Right lobe of liver (tissue), 6 donors: Measurements from ENCODE around the gene APP. TPM values are rescaled to one million over a fixed set of nuclear protein-coding genes. Genes with fewer than 3 reads are reported as not detected.

Source experiments
- ATAC-seq, 4 donors: fragments of 200-7000 bp; cut with Tn5 transposase; one replicate each; pipeline ENCODE4 v1.9.1; 2020; ENCODE audit warnings: mild to moderate bottlenecking in 4 of 4, moderate library complexity in 4 of 4
- DNase-seq, 3 donors: peaks; one replicate each; pipeline ENCODE4 v3.0.0-alpha.2; 2020
- H3K27ac ChIP-seq, 3 donors: fragments of 200-600 bp; one replicate each; pipeline ENCODE4 v1.8.0; 2022
- H3K27me3 ChIP-seq, 2 donors: fragments of 200-600 bp; one replicate each; pipeline ENCODE4 v1.8.0; 2022
- H3K36me3 ChIP-seq, 4 donors: fragments of 200-600 bp; sonication (generic) in 1 of 4; one replicate each; pipeline versions ENCODE4 v1.5.1 to v1.8.0; 2017 to 2022; ENCODE audit warnings: control low read depth in 1 of 4
- H3K4me1 ChIP-seq, 4 donors: fragments of 200-600 bp; sonication (generic) in 1 of 4; one replicate each; pipeline versions ENCODE4 v1.5.1 to v1.8.0; 2017 to 2022; ENCODE audit warnings: control low read depth in 1 of 4
- H3K4me3 ChIP-seq, 3 donors: fragments of 200-600 bp; one replicate each; pipeline ENCODE4 v1.8.0; 2022
- H3K9me3 ChIP-seq, 4 donors: fragments of 200-600 bp; sonication (generic) in 1 of 4; one replicate each; pipeline versions ENCODE4 v1.5.1 to v1.8.0; 2017 to 2022; ENCODE audit warnings: control low read depth in 1 of 4
- CTCF ChIP-seq, 4 donors: fragments of 200-600 bp in 3 of 4; fragments of 450-650 bp in 1 of 4; IDR thresholded peaks; one replicate each; pipeline versions ENCODE4 v1.5.1 to v1.8.0; 2016 to 2022; ENCODE audit warnings: antibody characterized with exemption in 4 of 4, mild to moderate bottlenecking in 2 of 4
- POLR2A ChIP-seq: fragments of 450-650 bp; IDR thresholded peaks from one replicate; pipeline ENCODE4 v1.6.1; 2017; ENCODE audit warnings: antibody characterized with exemption, mild to moderate bottlenecking
- WGBS: methylation state at CpG from one replicate; pipeline ENCODE4 v1.1.6; 2018; ENCODE audit warnings: low coverage, low lambda C conversion rate; ENCODE audit not compliant: insufficient coverage; ENCODE audit errors: missing lambda C conversion rate; 5-methylcytosine and 5-hydroxymethylcytosine counted together
- intact Hi-C, 2 donors: fragments of 100-400 bp; cut with DNase I; formaldehyde crosslinking; loops; one replicate each; pipeline versions ENCODE4 v1.11.2 to v1.14.1; 2022
- total RNA-seq, 6 experiments: library from RNA; depleted of rRNA in 2 of 6; stranded (reverse); fragments of >200 nt in 2 of 6; fragmentation: NEBNext Ultra II Directional in 3 of 6; extraction: Animal tissue kit (Norgen Biotek cat#: 25700) in 3 of 6; gene quantifications; one replicate each; pipeline versions ENCODE4 v1.1.0 to v1.2.4, GENCODE V29; 2016 to 2023
- donor health status: DM: no; HTN: yes; CAD: no.
- donor health status: DM: no; HTN: no; CAD: no.
- donor health status: DM: no; HTN: no; CAD: no.
- donor health status: DM: no; HTN: yes; CAD: no.
- donor health status: DM: no; HTN: yes; CAD: no.

APP gene
- total RNA-seq, 6 experiments from 2014 or later: 127 to 262 (median 208) TPM

GRCh38 chr21:25997788-25998611 is 172.6 kb downstream of the APP start:
- ATAC-seq (peak; percentile 51 to 64 (median 57)), DNase-seq (peak in 1 of 3 donors; percentile 27)
- Histone ChIP-seq H3K27me3 (no peaks in the 10 kb centered on the region), H3K9me3 (no peaks in the 10 kb centered on the region), H3K27ac (no peak overlapping the region), H3K4me3 (no peak overlapping the region), H3K36me3 (peaks cover 0 to 5% (median 0%) of the 10 kb centered on the region in 4 donors), H3K4me1 (no peaks in the 10 kb centered on the region)
- TF ChIP-seq CTCF (IDR thresholded peaks at IDR 0.05): no peak
- TF ChIP-seq POLR2A: no peak
- intact Hi-C loops: no loop called here
- WGBS: 52% methylated on average over 4 of the region's 4 CpGs

- intact Hi-C loops: no loop called here
- no peak for ATAC-seq
- Histone ChIP-seq H3K9me3 (no peaks in the 10 kb centered on the region), H3K4me1 (no peaks in the 10 kb centered on the region), H3K4me3 (no peak overlapping the region), H3K27ac (no peak overlapping the region), H3K36me3 (peaks cover 0 to 5% (median 0%) of the 10 kb centered on the region in 4 donors), H3K27me3 (no peaks in the 10 kb centered on the region)
- TF ChIP-seq CTCF (IDR thresholded peaks at IDR 0.05) (no peak), POLR2A (no peak)
- 96% methylated on average over 9 of the region's 9 CpGs for WGBS
- no peak for DNase-seq
Measured at GRCh38 chr21:25995278-25995677, 175.3 kb downstream of the APP start.

GRCh38 chr21:25994758-25995163 is 175.8 kb downstream of the APP start:
- no peak for DNase-seq
- Histone ChIP-seq H3K27ac (no peak overlapping the region), H3K4me1 (no peaks in the 10 kb centered on the region), H3K4me3 (no peak overlapping the region), H3K36me3 (peaks cover 0 to 5% (median 0%) of the 10 kb centered on the region in 4 donors), H3K27me3 (no peaks in the 10 kb centered on the region), H3K9me3 (no peaks in the 10 kb centered on the region)
- no peak for ATAC-seq
- TF ChIP-seq CTCF (IDR thresholded peaks at IDR 0.05) (no peak), POLR2A (no peak)
- intact Hi-C loops: no loop called here
- WGBS: 93% methylated on average over 1 of the region's 1 CpG

GRCh38 chr21:25988738-25989137 is 181.8 kb downstream of the APP start:
- H3K4me1 ChIP-seq: no peaks in the 10 kb centered on the region

More at GRCh38 chr21:25988738-25989137, 181.8 kb downstream of the APP start:
- no peaks in the 10 kb centered on the region for H3K9me3 ChIP-seq
- intact Hi-C loops: no loop called here
- H3K36me3 ChIP-seq: no peaks in the 10 kb centered on the region
- DNase-seq: no peak
- no peak overlapping the region for H3K4me3 ChIP-seq
- WGBS: 92% methylated on average over 6 of the region's 7 CpGs
- TF ChIP-seq CTCF (IDR thresholded peaks at IDR 0.05): no peak
- TF ChIP-seq POLR2A: no peak
- no peaks in the 10 kb centered on the region for H3K27me3 ChIP-seq
- no peak for ATAC-seq
- no peak overlapping the region for H3K27ac ChIP-seq
